Measurements from ENCODE around the gene CFAP410.

Gene CFAP410

GRCh38 chr21:44356160-44356559, 17.0 kb upstream of the CFAP410 start:
- TF ChIP-seq CTCF (IDR thresholded peaks at IDR 0.05; ENCODE audit: insufficient read depth, low read depth, low read length, missing control alignments) = no peak
- DNase-seq (ENCODE audit: low read depth) = no peak
- H3K4me3 ChIP-seq (ENCODE audit: low read depth, low read length) = no peak overlapping the region

DNA sequence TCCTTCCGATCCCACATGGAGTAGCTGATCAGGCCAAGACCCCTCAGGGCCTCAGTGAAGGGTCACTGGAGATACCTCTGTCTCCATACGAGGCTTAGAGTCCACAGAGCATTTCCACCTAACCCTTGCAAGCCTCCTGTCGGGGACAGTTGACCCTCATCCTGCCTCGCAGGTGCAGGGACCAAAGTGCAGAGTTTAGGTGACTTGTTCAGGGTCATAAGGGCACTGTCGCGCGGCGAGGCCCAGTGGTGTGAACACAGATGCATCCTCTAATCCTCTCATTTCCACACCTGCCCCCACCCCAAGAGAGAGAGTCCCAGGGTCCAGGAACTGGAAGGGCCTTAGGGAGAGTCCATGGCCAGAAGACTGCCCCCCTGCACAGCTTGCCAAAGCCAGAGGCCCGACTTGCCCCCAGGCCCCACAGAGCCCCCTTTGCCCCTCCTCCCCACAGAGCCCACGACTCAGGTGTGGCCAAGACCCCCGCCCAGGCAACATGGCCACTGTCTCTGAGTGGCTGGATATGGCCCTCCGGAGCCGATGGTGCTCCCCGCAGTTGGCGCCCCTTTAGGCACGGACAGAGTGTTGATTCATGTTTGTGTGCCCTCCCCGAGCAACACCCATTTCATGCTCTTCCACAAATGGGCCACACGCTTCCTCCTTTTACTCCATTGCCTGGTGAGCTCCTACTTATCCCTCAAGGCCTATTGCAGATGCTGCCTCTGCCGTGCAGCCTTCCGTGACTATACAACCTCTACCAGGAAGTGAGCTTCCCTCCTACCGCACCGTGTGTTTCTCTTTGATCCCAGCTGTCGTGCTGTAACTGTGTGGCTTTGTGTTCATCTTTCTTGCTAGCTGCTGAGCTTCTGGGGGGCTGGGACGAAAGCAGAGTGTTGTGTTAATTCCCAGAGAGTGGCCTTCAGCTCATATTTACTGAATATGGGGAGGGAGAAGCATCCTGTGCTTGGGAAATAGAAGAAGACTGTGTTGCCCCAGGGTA, 15.9 kb upstream of the CFAP410 start:
- H3K4me3 ChIP-seq (ENCODE audit: low read depth, low read length) = peak overlapping the region; percentile 18; the same call in 1 of the 2 replicates
- TF ChIP-seq CTCF (IDR thresholded peaks at IDR 0.05; ENCODE audit: insufficient read depth, low read depth, low read length, missing control alignments) = no peak
- DNase-seq (ENCODE audit: low read depth) = peak; percentile 72

DNA sequence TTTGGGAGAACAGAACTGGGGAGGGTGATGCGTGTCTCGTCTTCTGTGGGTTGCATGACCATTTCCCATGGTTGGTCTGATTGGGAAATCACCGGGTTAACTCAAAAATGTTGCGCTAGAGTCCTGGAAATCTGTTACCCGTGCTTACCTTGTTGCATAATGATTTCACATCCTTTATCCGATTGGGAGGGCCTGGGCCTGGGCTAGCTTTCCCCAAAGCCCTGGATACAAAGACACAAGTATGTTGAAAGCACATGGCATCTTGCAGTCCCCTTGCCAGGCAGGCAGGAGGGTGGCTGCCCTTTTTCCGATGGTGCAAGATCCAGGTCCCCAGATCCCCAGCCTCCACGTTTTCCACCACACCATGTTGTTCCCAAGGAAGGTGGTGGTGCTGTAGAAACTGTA, 14.8 kb upstream of the CFAP410 start:
- no peak for DNase-seq (ENCODE audit: low read depth)
- no peak for TF ChIP-seq CTCF (IDR thresholded peaks at IDR 0.05; ENCODE audit: insufficient read depth, low read depth, low read length, missing control alignments)
- H3K4me3 ChIP-seq (ENCODE audit: low read depth, low read length) = peak overlapping the region; percentile 28

DNA sequence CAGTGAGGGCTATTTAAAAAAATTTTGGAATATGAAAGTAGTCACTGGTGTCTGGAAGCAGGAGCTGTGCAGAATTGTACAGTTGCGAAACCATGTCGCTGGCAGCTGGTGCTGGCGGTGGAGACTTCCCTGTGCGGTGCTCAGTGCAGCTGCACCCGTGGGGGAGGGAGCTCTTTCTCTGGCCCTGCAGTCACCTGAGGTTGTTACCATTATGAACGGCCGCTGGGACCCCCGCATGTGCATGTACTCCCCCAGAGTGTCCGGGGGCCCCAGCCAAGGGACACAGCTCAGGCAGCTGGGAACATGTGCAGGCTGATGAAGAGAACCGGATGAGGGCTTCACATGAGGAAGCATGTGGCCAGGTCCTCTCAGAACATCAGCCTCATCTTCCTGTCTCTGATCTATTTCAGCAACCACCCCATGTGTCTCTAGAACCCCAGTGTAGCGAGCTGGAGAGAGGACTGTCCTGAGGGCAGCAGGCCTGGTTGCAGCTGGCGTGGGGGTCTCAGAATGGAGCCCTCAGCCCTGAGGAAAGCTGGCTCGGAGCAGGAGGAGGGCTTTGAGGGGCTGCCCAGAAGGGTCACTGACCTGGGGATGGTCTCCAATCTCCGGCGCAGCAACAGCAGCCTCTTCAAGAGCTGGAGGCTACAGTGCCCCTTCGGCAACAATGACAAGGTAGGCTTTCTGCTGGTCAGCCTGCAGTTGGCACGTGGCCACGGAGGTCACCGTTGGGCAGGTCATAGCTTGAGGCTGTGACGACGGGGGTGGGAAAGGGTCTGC, 14.2 kb upstream of the CFAP410 start, which contains the start of gene TRPM2:
TSS of gene TRPM2 (plus strand) at position 431 of the 780 bp plus-strand sequence. CDS start at position 511, 80 bp downstream.
- DNase-seq (ENCODE audit: low read depth) = peak; percentile 76
- no peak for TF ChIP-seq CTCF (IDR thresholded peaks at IDR 0.05; ENCODE audit: insufficient read depth, low read depth, low read length, missing control alignments)

DNA sequence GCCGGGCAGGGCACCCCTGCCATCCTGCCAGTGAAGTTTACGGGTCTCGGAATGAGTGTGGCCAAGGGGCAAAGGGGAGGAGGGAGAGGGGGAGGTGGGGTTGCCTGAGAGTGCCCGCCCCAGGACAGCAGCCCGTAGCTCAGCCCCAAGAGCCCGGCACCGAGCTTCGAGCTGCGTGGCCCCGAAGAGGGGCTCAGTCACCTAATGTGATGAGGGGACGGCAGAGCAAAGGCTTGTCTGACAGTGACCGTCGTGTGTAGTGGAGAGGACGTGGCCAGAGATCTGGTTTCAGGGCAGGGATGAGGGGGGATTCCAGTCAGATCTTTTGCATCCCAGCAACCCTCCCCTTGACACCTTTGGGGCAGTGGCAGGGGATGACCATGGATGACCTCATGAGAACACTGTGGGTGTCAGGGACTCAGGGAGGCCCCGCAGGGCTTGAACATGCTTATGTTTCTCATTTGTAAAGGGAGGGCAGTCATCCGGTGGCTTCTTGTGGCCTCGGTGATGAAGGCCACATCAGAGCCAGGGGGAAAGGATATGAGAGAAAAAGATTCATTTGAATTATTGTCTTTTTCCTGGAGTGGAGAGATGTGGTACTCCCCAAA, 13.2 kb upstream of the CFAP410 start:
- DNase-seq (ENCODE audit: low read depth) = no peak
- H3K4me3 ChIP-seq (ENCODE audit: low read depth, low read length) = no peak overlapping the region
- TF ChIP-seq CTCF (IDR thresholded peaks at IDR 0.05; ENCODE audit: insufficient read depth, low read depth, low read length, missing control alignments) = no peak

More for the DNA sequence above, 14.2 kb upstream of the CFAP410 start, which contains the start of gene TRPM2:
- H3K4me3 ChIP-seq (ENCODE audit: low read depth, low read length) = peak within 1 kb of the TSS; percentile 28

DNA sequence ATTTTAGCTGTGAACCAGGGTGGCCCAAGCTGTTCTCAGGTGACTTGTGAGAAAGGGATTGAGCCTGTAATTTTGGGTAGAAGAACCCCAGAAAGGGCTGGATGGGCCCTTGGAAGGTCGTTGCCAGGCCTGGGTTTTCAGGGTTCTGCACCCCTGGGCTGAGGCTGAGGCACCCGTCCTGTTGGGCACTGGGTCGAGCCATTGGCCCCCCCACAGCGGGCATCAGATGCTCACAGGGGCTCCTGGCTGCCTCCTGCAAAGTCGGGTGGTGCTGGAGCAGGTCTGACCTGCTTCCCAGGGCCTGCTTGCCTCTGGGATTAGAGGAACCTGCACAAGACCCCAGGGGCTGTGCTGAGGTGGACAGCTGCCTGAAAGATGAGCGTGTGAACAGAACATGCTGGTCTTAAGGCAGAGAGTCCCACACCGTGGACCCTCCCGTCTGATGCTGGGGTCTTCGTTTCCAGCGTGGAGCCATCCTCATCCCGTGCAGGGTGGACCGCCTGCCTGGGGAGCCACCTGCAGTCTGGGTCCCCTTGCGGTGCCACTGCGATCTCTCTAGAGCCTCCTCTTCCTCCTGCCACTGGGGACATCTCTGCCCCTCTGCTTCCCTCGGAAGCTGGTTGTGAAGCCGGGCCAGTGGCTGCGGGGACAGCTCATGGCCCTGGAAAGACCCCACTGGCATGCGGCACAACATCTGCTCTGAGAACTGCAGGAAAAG, 12.5 kb upstream of the CFAP410 start:
- H3K4me3 ChIP-seq (ENCODE audit: low read depth, low read length) = no peak overlapping the region
- TF ChIP-seq CTCF (IDR thresholded peaks at IDR 0.05; ENCODE audit: insufficient read depth, low read depth, low read length, missing control alignments) = no peak
- DNase-seq (ENCODE audit: low read depth) = no peak

Data from GM12865 (cell line).